GM23248 (cell line): Measurements from ENCODE around the gene DSG4.

Source experiments
- EZH2 ChIP-seq: fragments of 200-600 bp; sonication (generic); IDR thresholded peaks from 2 replicates; pipeline ENCODE4 v1.6.1; 2018; ENCODE audit warnings: antibody characterized with exemption, mild to moderate bottlenecking; ENCODE audit not compliant: insufficient read depth, poor library complexity, severe bottlenecking
- EZH2phosphoT487 ChIP-seq: fragments of 200-600 bp; sonication (generic); IDR thresholded peaks from 2 replicates; pipeline ENCODE4 v1.6.1; 2018; ENCODE audit warnings: antibody characterized with exemption, moderate library complexity, mild to moderate bottlenecking, low read depth; ENCODE audit not compliant: insufficient read depth

DNA sequence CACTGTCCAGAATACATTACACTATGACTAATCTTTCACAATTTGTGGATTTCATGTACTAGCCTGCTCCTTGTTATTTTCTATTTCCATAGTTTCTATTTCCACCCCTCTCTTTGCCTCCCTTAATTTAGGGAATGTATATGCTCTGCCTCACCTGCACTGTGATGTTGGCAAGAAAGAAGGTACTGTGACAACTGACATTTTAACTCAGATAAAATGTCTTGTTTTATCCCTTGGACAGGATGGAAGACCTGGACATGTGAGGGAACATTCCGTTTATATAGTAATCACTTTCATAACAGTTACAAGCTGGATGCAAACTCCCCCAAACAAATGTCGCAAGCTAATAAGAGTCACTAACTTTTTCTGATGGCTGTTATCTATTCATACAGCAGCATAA is 49.4 kb downstream of the DSG4 start:
- no peak for TF ChIP-seq EZH2
- TF ChIP-seq EZH2phosphoT487 = no peak
